H4 (cell line): Measurements from ENCODE around the gene PLXNA4. TPM values are rescaled to one million over a fixed set of nuclear protein-coding genes. Genes with fewer than 3 reads are reported as not detected.
"Not testable (repeated sequence)": the region's sequence is repeated elsewhere in the genome, so short reads cannot be mapped to it uniquely, and the experiment has no call there.

Experiments used
- DNase-seq: peaks from one replicate; pipeline ENCODE4 v3.0.0-alpha.2; 2015; ENCODE audit warnings: low spot score
- total RNA-seq: library from RNA; depleted of rRNA; stranded (reverse); fragments of >200 nt; shearing (Covaris generic); gene quantifications from 2 replicates; pipeline ENCODE4 v1.2.3, GENCODE V29; 2014

PLXNA4 gene
- total RNA-seq, 1 experiment from 2014 or later: 0.19 TPM

- no peak for DNase-seq
These were observed 397.2 kb downstream of the PLXNA4 start for GRCh38 chr7:132179080-132179430.

- DNase-seq: not testable (repeated sequence)
These were observed 397.7 kb downstream of the PLXNA4 start for GRCh38 chr7:132178402-132179079.

DNA sequence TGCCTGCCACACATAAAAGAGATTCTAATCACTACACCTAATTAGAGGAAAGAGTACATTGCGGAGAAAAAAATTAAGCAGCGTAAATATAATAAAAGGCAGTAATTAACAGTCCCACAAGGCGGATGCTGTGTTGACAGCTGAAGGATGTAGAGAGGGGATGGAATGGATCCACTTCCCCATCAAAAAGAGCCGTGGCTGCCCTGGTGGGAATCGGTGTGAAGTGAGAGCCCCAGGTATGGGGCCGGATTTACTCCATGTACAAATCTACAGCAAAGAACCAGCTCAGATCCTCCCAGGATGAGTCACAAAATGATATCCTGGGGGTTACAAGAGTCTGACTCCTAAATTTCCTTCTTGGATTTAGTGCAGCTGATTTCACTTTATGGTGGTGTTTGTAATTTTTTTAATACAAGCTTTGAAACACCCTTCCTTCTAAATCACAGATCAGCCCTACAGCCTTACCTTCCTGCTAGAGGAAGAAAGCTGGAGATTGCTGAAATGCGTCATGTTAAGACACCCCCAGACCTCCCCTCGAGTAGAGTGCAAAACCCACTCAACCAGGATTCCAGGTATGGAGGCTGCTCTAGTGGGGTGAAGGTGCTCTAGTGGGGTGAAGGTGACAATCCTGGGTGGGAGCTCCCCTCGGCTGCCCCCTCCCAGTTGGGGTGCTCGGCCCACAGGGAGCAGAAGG, 398.4 kb downstream of the PLXNA4 start:
- DNase-seq: no peak

- no peak for DNase-seq
These were observed 399.6 kb downstream of the PLXNA4 start for GRCh38 chr7:132176719-132177118.

- no peak for DNase-seq
These were observed 405.1 kb downstream of the PLXNA4 start for GRCh38 chr7:132171130-132171576.

DNA sequence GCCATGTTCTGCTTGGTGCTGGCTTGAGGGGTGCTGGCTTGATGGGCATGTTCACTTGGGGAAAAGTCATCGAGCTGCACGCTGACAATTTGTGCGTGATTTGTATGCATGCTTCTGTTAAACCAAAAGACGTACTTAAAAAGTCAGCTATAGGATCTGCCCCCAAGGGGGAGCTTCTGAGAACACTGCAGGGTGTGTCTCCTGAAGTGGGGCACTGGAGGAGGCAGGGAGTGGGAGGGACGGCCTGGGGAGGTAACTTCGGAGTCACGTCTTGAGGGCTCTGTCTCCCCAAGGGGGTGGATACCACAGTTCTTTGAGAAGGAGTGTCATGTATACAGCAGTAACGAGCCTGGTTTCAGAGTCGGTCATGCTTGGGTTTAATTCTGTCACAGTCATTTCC, 406.5 kb downstream of the PLXNA4 start:
- DNase-seq: no peak

DNA sequence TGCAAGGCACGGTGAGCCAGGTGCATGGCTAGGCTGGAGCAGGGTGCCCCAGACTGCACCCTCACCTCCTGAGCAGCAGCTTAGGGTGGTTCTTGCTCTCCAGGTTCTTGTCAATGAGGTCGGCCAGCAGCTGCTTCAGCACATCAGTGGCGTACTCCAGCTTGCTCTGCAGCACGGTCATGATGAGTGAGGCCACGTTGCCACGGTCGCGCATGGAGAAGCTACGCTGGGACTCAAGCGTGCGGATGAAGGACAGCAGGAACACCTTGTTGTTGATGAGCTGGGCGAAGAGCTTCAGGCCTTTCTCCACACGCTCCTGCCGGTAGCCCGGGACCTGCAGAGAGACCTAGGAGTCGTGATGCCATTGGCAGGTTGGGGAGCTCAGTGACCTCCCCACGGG, 408.0 kb downstream of the PLXNA4 start:
- DNase-seq: no peak

- not testable (repeated sequence) for DNase-seq
These were observed 410.6 kb downstream of the PLXNA4 start for GRCh38 chr7:132165695-132166094.

DNA sequence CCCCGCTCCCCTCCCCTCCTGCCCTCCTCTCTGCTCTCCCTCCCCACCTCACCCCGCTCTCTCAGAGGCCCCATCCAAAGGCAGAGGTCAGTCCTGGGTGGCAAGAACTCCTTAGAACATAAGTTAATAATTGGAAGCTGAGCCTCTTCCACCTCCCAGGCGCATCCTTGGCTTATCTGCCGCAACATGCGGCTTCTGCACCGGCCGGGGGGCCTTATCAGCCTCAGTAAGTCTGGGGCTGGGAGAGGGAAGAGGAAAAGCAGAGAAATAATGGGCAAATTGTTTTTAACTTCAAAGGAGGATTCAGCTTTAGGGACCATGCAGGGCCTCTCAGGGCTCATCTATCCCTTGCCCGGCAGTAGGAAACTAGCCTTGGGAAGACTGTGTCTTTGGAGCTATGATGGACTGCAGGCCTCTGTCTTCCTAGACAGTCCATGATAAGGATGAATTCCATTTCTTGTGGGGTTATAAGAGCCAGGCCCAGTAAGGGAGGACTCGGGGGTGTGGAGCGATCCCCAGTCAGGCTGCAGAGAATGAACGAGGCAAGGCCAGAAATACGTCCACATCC, 411.6 kb downstream of the PLXNA4 start:
- no peak for DNase-seq

GRCh38 chr7:132162556-132163144, 413.6 kb downstream of the PLXNA4 start:
- no peak for DNase-seq

DNA sequence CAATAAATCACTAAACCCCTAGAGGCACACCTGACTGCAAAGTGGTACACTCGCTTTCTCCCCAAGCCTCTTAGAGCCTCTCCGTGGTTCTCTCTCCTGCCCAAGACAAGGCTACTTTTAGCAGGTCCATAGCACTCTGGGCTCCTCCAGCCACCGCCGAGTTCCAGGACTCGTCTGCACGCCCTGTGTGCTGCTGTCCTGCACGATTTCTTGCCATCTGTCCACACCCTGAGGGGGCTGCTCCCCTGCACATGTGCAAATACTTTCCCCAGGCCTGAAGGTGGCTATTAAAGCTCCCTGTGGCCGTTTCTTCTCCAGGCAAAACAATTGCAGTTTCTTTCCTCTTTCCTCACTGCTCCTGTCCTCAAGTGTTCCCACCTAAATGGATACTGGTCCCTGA, 414.3 kb downstream of the PLXNA4 start:
- DNase-seq: no peak

DNA sequence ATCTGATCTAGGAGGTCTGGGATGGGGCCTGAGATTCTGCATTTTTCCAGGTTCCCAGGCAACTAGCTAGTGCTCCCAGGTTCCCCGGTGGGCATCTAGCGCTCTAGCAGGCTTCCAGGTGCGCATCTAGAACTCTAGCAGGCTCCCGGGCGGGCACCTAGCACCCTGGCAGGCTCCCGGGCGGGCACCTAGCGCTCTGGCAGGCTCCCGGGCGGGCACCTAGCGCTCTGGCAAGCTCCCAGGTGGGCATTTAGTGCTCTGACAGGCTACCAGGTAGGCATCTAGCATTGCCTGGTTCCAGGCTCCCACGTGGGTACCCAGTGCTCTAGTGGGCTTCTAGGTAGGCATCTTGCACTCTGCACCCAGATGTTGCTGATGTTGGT, 414.7 kb downstream of the PLXNA4 start:
- no peak for DNase-seq

DNA sequence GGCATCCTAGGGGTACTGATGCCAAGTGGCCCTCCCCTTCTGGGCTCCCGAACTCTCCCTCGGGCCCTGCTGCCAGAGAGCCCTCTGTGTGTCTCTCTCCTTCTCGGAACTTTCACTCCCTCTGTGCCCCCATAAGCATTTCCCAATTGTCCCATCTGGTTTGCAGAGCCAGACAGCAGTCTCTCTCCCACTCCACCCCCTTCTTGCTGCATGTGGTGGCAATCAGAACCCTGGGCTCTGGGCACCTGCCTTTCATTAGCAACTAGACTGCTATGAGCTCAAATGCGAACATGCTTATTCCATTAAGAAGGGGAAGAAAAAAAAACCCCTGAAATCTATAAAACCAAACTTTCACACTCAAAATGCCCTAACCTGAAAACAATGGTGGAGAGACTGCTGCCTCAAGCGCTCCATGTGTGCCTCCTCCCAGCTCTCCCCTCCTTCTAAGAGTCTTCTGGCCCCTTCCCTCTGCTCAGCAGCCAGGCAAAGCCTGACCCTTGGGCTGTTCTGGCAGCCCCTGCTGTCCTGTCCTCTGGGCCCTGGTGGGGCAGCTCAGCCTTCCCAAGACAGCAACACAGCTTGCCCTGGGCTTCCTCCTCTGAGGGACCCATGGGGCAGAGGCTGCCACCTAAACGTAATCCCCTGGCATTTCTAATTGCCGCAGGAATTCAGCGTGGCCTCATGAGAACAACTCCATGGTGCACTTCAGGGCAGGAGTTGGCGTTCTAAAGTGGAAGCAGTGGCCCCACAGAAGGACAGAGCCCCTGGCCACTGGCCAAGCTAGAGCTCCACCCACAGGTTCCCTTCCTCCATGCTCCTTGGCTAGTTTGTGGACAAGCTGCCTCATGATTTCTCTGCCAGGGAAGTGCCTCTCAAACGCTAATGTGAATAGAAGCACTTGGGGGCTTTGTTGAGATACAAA, 415.4 kb downstream of the PLXNA4 start:
- DNase-seq: peak; percentile 58

GRCh38 chr7:132158841-132159240, 417.4 kb downstream of the PLXNA4 start:
- DNase-seq: no peak

GRCh38 chr7:132158166-132158565, 418.1 kb downstream of the PLXNA4 start:
- DNase-seq: no peak

- no peak for DNase-seq
These were observed 420.6 kb downstream of the PLXNA4 start for GRCh38 chr7:132155715-132156114.

- DNase-seq: no peak
These were observed 421.4 kb downstream of the PLXNA4 start for GRCh38 chr7:132154695-132155471.

- DNase-seq: no peak
These were observed 422.0 kb downstream of the PLXNA4 start for GRCh38 chr7:132154248-132154647.

- no peak for DNase-seq
These were observed 424.0 kb downstream of the PLXNA4 start for GRCh38 chr7:132152131-132152889.

GRCh38 chr7:132150711-132151110, 425.6 kb downstream of the PLXNA4 start:
- DNase-seq: no peak
